Measurements from ENCODE around the gene PRDM16.

DNA sequence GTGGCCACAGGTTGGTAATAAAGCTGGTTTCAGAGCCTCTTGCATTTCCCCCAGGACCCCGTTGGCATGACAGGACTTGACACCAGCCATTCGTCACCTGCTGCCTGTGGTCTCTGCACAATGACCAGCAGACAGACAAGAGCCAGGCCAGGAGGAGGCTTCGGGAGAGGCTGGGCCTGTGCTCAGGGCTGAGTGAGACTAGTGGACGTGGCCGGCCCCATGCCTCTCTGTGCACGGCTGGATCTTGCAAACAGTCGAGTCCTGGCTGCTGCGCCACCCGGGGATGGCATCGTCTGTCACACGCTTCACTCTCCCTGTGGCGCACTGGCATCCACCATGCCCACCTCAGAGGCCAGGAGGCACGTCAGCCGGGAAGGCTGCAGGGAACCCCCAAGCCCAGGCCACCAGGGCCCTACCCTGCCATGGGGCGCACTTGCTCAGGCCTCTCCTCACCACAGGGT is 208.0 kb downstream of the PRDM16 start:
- TF ChIP-seq, protein P1, sequence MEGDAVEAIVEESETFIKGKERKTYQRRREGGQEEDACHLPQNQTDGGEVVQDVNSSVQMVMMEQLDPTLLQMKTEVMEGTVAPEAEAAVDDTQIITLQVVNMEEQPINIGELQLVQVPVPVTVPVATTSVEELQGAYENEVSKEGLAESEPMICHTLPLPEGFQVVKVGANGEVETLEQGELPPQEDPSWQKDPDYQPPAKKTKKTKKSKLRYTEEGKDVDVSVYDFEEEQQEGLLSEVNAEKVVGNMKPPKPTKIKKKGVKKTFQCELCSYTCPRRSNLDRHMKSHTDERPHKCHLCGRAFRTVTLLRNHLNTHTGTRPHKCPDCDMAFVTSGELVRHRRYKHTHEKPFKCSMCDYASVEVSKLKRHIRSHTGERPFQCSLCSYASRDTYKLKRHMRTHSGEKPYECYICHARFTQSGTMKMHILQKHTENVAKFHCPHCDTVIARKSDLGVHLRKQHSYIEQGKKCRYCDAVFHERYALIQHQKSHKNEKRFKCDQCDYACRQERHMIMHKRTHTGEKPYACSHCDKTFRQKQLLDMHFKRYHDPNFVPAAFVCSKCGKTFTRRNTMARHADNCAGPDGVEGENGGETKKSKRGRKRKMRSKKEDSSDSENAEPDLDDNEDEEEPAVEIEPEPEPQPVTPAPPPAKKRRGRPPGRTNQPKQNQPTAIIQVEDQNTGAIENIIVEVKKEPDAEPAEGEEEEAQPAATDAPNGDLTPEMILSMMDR (IDR thresholded peaks at IDR 0.05; ENCODE audit: low read length) = no peak
- TF ChIP-seq EZH2 (IDR thresholded peaks at IDR 0.05; ENCODE audit: borderline replicate concordance, low read length) = no peak

All from OCI-LY1 (cell line).